SU-DHL-6 (cell line): ENCODE results near the gene CLDN4.
"Not testable (repeated sequence)": the region's sequence is repeated elsewhere in the genome, so short reads cannot be mapped to it uniquely, and the experiment has no call there.

Experiments
- H2AFZ ChIP-seq: fragments of 200-600 bp; sonication (generic); 2 replicates; pipeline ENCODE4 v1.6.1; 2014; ENCODE audit warnings: low read depth, mild to moderate bottlenecking, moderate library complexity, mixed read lengths, antibody characterized with exemption, low read length; ENCODE audit not compliant: severe bottlenecking
- H3F3A ChIP-seq: fragments of 200-600 bp; shearing (Covaris generic); 2 replicates; pipeline ENCODE4 v1.6.0; 2016; ENCODE audit warnings: antibody characterized with exemption, mild to moderate bottlenecking; ENCODE audit not compliant: insufficient read depth
- H3K27ac ChIP-seq: fragments of 200-600 bp; sonication (generic); 2 replicates; pipeline ENCODE4 v1.5.1; 2016; ENCODE audit warnings: low read depth, mild to moderate bottlenecking, low read length, moderate library complexity, mixed read lengths
- H3K27me3 ChIP-seq: fragments of 200-600 bp; sonication (generic), shearing (Covaris generic); 2 replicates; pipeline ENCODE4 v1.6.0; 2014; ENCODE audit warnings: mild to moderate bottlenecking, low read length
- H3K36me3 ChIP-seq: fragments of 200-600 bp; sonication (generic); 2 replicates; pipeline ENCODE4 v1.6.1; 2014; ENCODE audit warnings: mild to moderate bottlenecking, low read length, mixed read lengths
- H3K4me2 ChIP-seq: fragments of 300-600, 200-600 bp; shearing (Covaris generic), sonication (generic); 2 replicates; pipeline ENCODE4 v1.6.0; 2014; ENCODE audit warnings: low read length, low read depth, mild to moderate bottlenecking; ENCODE audit not compliant: poor library complexity, severe bottlenecking
- H3K4me3 ChIP-seq: fragments of 200-600 bp; sonication (generic); 2 replicates; pipeline ENCODE4 v1.5.1; 2014; ENCODE audit warnings: antibody characterized with exemption, low read length, mild to moderate bottlenecking, mixed read lengths; ENCODE audit not compliant: insufficient read depth, poor library complexity, severe bottlenecking
- H3K79me2 ChIP-seq: fragments of 200-600 bp; sonication (generic); 2 replicates; pipeline ENCODE4 v1.6.1; 2014; ENCODE audit warnings: mild to moderate bottlenecking, low read length, moderate library complexity; ENCODE audit not compliant: insufficient read depth
- H3K9ac ChIP-seq: fragments of 200-600 bp; sonication (generic); 2 replicates; pipeline ENCODE4 v1.7.0; 2014; ENCODE audit warnings: mild to moderate bottlenecking, low read length
- H3K9me2 ChIP-seq: fragments of 200-600 bp; sonication (generic); replicated peaks from 2 replicates; pipeline ENCODE4 v1.6.1; 2014; ENCODE audit warnings: low read length; ENCODE audit not compliant: insufficient read depth
- H3K9me3 ChIP-seq: fragments of 200-600 bp; sonication (generic); 2 replicates; pipeline ENCODE4 v1.6.1; 2014; ENCODE audit warnings: low read length, mixed read lengths; ENCODE audit not compliant: insufficient read depth
- H4K20me1 ChIP-seq: fragments of 200-600 bp; sonication (generic); 2 replicates; pipeline ENCODE4 v1.6.1; 2014; ENCODE audit warnings: low read depth, mild to moderate bottlenecking, antibody characterized with exemption, low read length, moderate library complexity, mixed read lengths
- CTCF ChIP-seq: fragments of 200-600 bp; sonication (generic); IDR thresholded peaks from one replicate; pipeline ENCODE4 v1.5.1; 2017; ENCODE audit warnings: antibody characterized with exemption, mild to moderate bottlenecking, low read length, moderate library complexity; ENCODE audit not compliant: insufficient read depth, poor library complexity, severe bottlenecking
- EZH2phosphoT487 ChIP-seq: fragments of 200-600 bp; sonication (generic), shearing (Covaris generic); conservative IDR thresholded peaks from 2 replicates; pipeline ENCODE4 v1.6.1; 2018; ENCODE audit warnings: mild to moderate bottlenecking, antibody characterized with exemption, low read length, moderate library complexity, mixed read lengths

CLDN4 gene

GRCh38 chr7:73795188-73795587 lies 35.6 kb upstream of the CLDN4 start:
- not testable (repeated sequence) for H2AFZ ChIP-seq, H3K4me2 ChIP-seq, H3K36me3 ChIP-seq, H4K20me1 ChIP-seq, H3K9me3 ChIP-seq, H3K9ac ChIP-seq, H3F3A ChIP-seq, H3K9me2 ChIP-seq, H3K27ac ChIP-seq, H3K27me3 ChIP-seq, H3K79me2 ChIP-seq, H3K4me3 ChIP-seq

GRCh38 chr7:73796656-73797055 lies 34.1 kb upstream of the CLDN4 start:
- not testable (repeated sequence) for H3K36me3 ChIP-seq, H2AFZ ChIP-seq, H3K27ac ChIP-seq, H3K27me3 ChIP-seq, H3K79me2 ChIP-seq, H3F3A ChIP-seq, H3K9me3 ChIP-seq, H3K9ac ChIP-seq, H4K20me1 ChIP-seq, H3K4me3 ChIP-seq, H3K9me2 ChIP-seq, H3K4me2 ChIP-seq

- H3K9me2 ChIP-seq, H3K9ac ChIP-seq, H3K79me2 ChIP-seq, H3K4me3 ChIP-seq, H3K27me3 ChIP-seq, H3K27ac ChIP-seq, H3K9me3 ChIP-seq, H3K36me3 ChIP-seq, H3K4me2 ChIP-seq, H2AFZ ChIP-seq, H3F3A ChIP-seq, H4K20me1 ChIP-seq: not testable (repeated sequence)
Observed at GRCh38 chr7:73797176-73797575, 33.6 kb upstream of the CLDN4 start.

- Histone ChIP-seq H3K4me3 (no peak overlapping the region), H3K9me2 (no peaks in the 10 kb centered on the region), H3K79me2 (no peaks in the 10 kb centered on the region), H4K20me1 (peaks cover 5% of the 10 kb centered on the region; the same call in 1 of the 2 replicates), H3F3A (peaks cover 7% of the 10 kb centered on the region; the same call in 1 of the 2 replicates), H3K9ac (no peak overlapping the region), H3K9me3 (no peaks in the 10 kb centered on the region), H3K27me3 (no peaks in the 10 kb centered on the region; the same call in 1 of the 2 replicates), H3K27ac (no peak overlapping the region), H3K36me3 (no peaks in the 10 kb centered on the region), H3K4me2 (no peak overlapping the region), H2AFZ (no peak overlapping the region)
- TF ChIP-seq EZH2phosphoT487 (no peak), CTCF (no peak)
Observed at GRCh38 chr7:73799282-73800141, 31.3 kb upstream of the CLDN4 start.

- TF ChIP-seq CTCF, result no peak
- TF ChIP-seq EZH2phosphoT487, result no peak
- peaks cover 7% of the 10 kb centered on the region; the same call in 1 of the 2 replicates for H3F3A ChIP-seq
- no peak overlapping the region for H3K9ac ChIP-seq
- H3K4me3 ChIP-seq, result no peak overlapping the region
- no peaks in the 10 kb centered on the region for H3K9me2 ChIP-seq
- H3K4me2 ChIP-seq, result no peak overlapping the region
- H2AFZ ChIP-seq, result no peak overlapping the region
- H3K36me3 ChIP-seq, result no peaks in the 10 kb centered on the region
- no peak overlapping the region for H3K27ac ChIP-seq
- H3K9me3 ChIP-seq, result no peaks in the 10 kb centered on the region
- H4K20me1 ChIP-seq, result peaks cover 5% of the 10 kb centered on the region; the same call in 1 of the 2 replicates
- H3K27me3 ChIP-seq, result no peaks in the 10 kb centered on the region; the same call in 1 of the 2 replicates
- no peaks in the 10 kb centered on the region for H3K79me2 ChIP-seq
Observed at GRCh38 chr7:73801577-73801976, 29.2 kb upstream of the CLDN4 start.
